Endometrial microvascular endothelial cells (primary cell): ENCODE results near the gene CYB5RL. TPM values are rescaled to one million over a fixed set of nuclear protein-coding genes. Genes with fewer than 3 reads are reported as not detected.

Source experiments
- in situ Hi-C: cut with HindIII; loops from 2 replicates; pipeline ENCODE4 v1.10.0; 2017; ENCODE audit warnings: low sequenced_read_pairs, low pct_unique_long_range_greater_than_20kb; ENCODE audit errors: inconsistent ontology term
- total RNA-seq: library from RNA; depleted of rRNA; stranded (reverse); fragments of >200 nt; gene quantifications from one replicate; pipeline ENCODE4 v1.2.3, GENCODE V29; 2015; ENCODE audit errors: inconsistent ontology term

Gene CYB5RL
- total RNA-seq, 1 donor from 2014 or later: 7.3 TPM

DNA sequence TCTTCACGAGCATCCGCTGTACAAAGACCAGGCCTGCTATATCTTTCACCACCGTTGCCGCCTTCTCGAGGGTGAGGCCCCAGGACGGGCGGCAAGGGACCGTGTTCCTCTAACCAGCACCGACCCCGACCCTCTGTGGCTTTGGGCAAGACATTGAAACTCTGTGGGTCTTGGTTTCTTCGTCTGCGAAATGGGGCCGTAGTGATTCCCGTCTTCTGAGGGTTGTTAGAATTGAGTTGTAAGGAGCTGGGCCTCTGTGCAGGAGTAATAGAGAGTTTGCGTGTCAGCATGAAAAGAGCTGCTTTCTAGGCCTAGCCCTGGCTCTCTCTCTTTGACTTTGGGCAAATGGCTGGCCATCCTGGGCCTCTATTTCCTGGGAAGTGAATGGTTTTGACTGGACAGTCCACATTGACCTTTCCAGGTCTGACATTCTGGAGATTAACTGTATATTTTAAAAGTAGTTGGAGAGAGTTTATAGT lies 728 bp upstream of the CYB5RL start:
- in situ Hi-C loops: no loop called here

DNA sequence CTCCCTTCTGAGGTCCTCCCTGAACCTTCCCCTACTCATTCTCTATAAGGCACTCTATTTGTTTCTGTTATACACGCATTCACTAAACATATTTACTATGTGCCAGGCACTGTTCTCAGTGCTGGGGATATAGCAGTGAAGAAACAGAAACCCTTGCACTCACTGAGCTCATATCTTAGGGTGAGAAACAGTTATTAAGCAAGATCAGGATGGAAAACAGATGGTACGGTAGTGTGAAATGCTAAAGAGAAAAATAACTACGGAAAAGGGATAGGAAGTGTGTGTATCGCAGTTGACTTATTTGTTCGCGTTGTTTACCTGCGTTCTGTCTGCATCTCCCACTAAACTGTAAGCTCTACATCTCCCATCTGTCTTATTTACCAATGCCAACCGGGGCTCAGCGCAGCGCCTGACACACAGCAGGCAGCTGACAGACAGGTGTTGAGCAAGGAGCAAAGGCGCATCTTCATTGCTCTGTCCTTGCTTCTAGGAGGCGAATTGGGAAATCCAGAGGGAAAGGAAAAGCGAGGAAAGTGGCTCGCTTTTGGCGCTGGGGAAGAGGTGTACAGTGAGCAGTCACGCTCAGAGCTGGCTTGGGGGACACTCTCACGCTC lies 572 bp downstream of the CYB5RL start:
- in situ Hi-C loops: no loop called here

DNA sequence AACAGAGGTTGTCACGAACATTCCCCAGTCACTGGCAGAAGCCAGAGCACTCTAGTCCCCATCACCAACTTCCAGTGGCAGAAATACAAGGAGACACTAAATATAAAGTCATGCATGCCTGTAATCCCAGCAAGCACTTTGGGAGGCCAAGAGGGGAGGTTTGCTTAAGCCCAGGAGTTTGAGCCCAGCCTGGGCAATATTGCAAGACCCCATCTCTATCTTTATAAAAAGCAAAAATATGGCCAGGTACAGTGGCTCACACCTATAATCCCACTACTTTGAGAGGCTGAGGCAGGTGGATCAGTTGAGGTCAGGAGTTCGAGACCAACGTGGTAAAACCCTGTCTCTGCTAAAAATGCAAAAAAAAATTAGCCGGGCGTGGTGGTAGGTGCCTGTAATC lies 6.4 kb downstream of the CYB5RL start:
- in situ Hi-C loops: no loop called here

DNA sequence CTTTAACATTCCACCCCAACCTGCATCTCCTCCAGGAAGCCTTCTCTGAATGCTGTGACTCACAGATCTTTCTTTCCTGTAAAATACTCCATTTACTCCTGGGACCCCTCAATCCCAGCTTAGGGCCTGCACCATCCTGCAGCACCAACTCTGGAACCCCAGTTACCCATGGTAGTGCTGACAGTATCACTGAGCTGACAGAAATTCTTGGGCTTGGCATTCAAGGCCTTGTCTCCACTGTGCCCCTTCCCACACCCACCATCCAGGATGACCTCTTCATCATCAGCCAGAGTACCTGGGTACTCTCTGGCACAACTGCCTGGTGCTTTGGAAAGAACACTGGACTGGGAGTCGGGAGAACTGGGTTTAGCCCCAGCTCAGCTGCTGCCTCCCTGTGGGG lies 8.3 kb downstream of the CYB5RL start:
- in situ Hi-C loops: no loop called here

DNA sequence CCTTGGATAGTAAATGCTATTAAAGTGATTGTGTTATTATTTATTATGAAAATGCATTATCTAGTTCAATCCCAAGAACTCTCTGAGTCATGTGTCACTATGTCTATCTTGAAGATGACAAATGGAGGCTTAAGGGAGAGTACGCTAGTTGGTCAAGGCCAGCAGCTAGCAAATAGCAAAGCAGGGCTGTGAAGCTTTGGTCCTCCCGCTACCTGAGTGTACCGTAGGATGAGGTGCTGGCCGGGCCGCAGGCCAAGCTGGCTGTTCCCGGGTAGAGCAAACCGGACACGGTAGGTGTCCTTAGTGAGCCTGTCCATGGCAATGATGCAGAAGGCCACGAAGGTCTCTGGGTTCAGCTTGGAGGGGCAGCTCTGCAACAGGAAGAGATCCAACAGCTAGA lies 9.3 kb downstream of the CYB5RL start:
- in situ Hi-C loops: no loop called here

DNA sequence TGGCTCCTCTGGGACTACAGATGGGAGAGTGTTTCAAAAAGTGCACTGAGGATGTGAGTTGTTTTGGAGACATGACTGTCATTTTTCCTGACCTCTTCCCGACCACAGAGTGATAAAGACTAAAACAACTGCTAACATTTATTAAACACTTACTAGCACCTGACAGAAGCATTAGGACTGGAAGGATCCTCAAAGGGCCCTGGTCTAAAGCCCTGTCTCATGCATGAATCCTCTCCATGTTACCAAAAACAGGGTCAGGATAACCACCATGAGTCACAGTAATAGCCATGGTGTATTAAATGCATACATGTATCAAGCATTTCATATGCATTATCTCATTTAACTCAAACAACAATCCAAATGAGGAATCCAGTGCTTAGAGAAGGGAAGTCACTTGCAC lies 11.5 kb downstream of the CYB5RL start:
- in situ Hi-C loops: no loop called here

DNA sequence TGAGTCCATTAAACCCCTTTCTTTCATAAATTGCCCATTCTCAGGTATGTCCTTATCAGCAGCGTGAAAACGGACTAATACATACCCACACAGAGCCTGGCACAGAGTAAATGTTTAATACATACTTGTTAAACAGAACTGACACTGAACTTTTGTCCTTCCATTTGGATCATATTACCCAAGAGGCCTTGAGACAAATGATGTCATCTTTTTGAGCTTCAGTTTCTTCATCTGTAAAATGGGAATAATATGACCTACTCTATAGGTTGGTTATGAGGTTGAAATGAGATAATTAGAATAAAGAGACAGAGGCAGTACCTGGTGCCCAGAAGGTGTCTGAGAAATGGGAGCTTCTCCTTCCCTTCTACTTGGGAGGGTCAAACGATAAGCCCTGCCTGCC lies 13.8 kb downstream of the CYB5RL start:
- in situ Hi-C loops: no loop called here

DNA sequence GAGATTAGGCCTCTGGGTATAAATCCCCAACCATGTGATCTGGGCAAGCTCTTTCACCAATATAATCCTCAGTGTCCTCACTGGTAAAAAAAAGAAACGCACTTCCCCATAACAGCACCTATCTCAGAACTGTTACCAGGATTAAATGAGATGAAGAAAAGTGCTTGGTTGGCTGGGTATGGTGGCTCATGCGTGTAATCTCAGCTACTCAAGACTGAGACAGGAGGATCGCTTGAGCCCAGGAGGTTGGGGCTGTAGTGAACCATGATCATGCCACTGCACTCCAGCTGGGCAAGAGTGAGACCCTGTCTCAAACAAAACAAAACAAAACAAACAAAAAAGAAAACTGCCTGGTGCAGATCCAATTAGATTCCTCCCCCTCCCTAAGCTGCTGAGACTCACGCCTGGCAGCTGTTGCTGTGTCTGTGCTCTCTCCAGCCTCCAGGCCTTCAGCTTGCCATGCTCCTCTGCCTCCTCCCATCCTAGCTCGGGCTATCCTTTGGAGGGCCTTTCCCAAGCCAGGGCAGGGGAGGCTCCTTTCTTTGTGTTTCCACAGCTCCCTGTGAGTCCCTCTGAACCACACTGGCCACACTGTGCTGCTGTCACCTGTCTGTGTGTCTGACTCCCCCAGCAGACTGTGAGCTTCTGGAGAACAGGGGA lies 19.0 kb downstream of the CYB5RL start:
- in situ Hi-C loops: no loop called here

DNA sequence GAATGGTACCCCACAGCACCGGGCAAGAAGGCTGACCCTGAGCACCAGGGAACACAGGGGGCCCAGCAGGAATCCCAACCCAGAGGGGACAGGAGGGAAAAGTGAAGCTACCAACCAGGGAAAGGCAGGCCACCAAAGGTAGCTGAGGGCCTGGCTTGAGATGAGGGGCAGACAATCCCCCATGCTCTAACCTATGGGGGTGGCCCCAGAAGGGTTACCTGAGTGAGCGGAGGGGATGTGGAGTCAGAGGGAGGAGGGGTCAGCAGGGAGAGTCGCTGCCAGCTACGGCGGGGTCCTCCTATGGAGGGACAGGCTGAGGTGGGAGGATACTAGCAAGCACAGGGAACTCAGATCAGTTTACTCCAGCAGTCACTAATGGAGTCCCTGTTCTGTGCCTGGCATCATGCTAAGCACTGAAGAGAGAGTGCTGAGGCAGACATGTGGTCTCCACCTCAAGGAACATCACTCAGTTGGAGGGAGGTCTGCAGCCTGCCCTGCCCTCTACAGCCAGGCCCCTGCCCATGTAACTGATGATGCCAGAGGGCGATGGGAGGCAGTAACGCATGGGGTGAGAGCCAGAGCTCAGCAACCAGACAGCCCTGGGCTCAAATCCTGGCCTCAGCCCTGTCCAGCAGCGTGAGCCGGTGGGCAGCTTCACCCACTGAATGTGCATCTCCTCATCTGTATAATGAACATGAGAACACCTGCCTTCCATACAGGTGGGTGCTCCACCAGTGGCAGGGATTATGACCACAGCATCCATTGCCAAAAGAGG lies 21.3 kb downstream of the CYB5RL start:
- in situ Hi-C loops: no loop called here

DNA sequence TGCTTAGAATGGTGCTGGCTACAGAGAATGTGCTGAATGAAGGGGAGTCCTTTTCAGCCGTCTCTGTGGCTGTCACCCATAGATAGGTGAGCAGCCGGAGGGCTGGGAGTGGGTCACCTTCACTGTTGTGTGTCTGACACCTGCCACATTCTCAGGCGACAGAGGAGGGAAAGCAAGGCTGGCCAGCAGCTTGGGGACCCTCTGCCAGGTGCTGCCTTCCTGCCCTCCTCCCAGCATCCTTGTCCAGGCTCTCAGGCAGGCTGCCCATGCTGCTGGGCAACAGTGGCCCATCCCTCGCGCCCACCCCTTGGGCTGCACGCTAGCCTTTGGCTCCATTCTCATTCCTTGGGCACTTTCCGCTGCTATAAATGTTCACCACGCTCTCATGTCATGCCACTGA lies 22.1 kb downstream of the CYB5RL start:
- in situ Hi-C loops: no loop called here

DNA sequence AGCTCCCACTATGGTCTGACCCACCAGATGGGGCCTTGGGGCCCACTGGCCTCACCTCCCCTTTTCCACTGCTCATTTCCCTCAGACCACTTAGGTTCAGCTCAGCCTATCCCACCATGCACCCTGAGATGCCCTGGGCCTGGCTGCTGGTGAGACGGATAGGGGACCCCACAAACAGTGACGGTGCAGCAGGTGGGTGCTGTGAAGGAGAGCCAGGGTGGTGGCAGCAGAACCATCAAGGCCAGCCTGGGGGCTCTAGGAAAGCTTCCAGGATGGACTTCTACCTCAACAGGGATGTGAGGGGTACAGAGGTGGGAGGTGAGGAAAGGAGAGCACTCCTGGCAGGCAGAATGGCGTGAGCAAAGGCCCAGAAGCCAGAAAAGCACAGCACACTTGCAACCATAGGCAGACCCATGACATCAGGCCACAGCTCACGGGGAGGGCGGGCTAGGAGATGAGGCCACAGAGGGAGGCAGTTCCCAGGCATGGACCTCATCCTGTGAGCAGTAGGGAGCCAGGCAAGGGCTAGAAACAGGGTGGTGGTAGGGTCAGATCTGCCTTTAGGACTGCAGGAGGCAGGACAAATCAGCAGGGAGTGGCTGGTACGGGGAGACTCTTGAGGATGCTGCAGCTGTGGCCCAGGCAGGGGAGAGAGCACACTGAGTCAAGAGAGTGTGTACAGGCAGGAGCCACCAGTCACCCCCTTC lies 23.1 kb downstream of the CYB5RL start:
- in situ Hi-C loops: no loop called here

DNA sequence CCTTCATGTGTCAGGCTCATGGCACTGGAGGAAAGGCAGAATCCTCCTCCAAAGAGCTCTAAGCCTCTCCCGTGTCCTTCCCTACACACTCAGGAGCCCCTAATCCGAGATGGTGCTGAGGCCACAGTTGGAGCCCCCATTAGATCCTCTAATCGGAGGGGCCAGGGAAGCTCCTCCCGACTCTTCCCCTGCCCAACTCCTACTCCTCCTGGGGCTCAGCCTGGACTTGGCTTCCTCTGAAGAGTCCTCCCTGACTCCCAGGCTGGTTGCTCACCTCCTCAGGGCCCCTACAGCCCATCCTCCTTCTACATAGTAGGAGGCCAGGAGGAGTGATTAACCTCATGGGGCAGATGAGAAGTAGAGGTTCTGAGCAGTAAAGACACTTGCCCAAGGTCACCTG lies 25.7 kb downstream of the CYB5RL start:
- in situ Hi-C loops: no loop called here

DNA sequence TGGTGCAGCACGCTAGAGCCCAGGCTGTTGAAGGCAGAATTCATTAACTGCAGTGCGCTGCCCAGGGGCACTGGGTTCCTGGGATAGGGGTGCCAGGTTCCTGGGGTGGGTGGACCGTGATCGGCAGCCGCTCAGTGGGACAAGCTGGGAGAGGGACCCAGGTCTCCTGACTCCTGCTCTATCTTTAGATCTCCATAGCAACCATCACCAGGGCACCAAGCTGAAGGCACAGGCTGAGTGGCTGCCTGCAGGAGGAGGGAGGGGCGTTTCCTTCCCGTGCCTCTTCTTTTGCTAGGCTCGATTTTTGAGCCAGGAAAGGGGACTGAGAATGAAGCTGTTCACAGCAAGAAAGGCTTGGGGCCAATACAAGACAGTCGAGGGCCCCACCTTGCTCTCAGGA lies 26.1 kb downstream of the CYB5RL start:
- in situ Hi-C loops: no loop called here

DNA sequence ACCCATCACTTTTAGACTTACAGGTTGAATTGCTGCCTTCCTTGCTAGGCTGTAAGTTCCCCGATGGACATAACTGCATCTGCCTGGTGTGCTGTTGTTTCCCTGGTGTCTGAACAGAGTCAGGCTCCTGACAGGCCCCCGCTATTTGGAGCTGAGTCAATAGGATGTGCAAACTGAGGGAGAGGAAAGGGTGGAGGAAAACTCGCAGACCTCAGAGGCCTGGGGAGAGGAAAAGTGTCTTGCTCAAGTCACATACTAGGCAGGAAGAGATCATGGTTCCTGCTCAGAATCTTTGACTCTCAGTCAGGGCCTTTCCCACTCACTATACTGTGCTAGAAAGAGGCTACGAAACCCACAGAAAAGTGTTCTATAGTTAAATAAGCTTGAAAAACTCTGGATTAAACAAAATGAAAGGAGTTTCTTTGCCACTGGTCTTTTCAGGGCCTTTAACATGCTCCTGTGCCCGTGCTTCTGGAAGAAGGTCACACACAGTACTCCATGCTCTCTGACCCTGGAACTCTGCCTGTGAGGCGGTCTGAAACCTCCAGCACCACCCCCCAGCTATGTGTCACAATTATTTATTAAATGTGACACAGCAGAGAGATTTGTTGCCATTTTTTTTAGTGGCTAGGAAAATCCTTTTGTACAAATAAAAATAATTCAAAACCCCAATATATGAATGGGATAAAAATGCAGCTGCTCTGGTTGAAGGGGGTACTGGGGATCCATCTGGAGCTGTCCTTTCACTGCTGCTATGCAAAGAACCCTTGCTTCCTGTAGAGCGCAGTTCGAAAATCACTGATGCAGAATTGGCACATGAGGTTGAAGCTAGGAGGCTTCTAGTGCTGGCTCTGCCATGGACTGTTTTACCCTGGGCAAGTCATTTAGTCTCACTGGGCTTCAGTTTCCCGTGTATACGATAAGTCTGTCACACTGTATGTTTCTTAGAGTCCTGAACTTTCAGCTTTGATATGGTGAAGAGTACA lies 26.9 kb downstream of the CYB5RL start:
- in situ Hi-C loops: no loop called here

DNA sequence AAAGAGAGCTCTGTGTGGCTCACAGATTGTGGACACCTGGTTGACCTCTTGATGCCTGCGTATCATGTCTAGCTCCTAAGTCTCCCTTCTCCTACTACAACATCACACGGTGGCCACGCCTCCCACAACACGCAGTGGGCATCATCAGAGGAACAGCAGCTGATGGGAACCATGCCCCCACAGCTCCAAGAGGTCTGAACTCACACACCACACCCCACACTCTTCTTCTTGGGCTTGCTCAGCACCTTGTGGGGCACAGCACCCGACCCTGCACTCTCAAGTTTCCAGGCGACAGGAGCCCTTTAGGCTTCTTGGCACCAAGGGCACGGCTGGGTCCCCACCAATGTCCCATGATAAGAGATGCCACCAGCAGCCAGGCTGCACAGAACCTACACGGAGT lies 28.2 kb downstream of the CYB5RL start:
- in situ Hi-C loops: no loop called here

DNA sequence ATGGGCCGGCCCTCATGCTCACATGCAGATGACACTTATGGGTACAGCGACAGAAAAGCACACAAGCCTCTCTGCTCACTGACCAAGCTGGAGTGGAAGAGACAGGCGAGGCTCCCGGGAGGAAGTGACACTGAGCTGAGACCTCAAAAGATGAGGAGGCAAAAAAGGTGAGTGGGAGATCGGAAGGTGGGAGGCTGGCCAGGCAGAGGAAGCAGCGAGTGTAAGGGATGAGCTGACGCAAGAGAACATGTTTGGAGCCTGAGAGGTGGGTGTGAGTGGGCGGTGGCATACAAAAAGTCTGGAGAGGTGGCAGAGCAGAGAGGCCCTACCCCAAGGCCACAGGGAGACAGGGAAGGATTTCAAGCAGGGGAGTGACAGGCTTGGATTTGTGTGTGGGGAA lies 28.8 kb downstream of the CYB5RL start:
- in situ Hi-C loops: no loop called here

DNA sequence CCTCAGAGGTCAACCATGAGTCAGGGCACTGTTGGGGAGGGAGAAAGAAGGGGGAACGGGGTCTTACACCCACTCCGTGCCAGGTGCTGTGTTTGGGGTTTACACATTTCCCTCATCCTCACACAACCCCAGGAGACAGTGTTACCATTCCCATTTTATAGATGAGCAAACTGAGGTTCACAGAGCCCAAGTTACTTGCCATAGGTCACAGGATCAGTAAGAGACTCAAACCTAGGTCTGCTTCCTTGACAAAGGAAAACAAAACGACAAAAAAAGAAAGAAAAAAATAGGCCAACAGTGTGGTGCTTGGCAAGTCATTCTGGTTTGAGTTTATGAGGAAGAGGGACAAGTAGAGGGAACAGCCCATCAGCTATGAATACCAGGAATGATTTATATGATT lies 30.8 kb downstream of the CYB5RL start:
- in situ Hi-C loops: no loop called here

DNA sequence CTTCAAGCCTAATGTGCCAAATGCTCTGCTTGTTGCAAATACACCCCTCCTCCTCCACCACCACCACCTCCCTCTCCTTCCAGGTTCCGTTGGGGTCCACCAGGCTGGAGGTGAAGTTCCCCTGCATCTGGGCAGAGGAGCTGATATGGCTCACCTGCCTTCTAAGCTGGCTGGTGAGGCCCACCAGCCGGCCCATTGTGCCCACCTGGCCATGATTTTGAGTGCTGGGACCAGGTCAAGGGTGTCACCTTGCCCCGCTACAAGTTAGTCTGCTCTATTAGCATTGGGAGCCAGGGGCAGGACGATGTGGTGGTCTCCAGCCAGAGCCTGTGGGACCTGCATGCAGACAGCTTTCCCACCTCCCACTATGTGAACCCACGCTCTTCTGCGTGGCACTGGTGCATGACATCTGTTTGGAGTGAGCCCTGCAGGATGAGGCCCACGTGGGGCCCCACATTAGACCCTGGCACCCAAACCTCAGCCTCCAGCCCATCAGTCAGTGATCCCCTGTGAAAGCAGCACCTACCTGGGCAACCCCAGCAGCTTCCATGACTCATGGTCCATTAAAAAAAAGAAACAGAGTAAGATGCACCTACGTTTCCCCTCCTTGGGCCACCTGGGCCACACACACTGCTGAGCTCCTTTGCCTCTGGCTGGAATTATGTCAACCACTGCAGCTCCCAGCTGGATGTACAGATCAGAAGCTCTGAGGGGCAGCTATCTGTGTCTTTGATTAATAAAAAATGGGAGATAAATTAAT lies 31.4 kb downstream of the CYB5RL start:
- in situ Hi-C loops: no loop called here
